Activated CD4-positive, alpha-beta T cell treated with anti-CD3 and anti-CD28 coated beads for 36 hours (primary cell): ENCODE data around the gene ARHGAP15. TPM values are rescaled to one million over a fixed set of nuclear protein-coding genes. Genes with fewer than 3 reads are reported as not detected.

ENCODE experiments used
- ATAC-seq: fragments of 200-7000 bp; cut with Tn5 transposase; one replicate; pipeline ENCODE4 v1.10.0; 2021; ENCODE audit warnings: mild to moderate bottlenecking, moderate library complexity
- CTCF ChIA-PET: fragments of 350-600 bp; sonication (Branson Sonifier 250); formaldehyde crosslinking; loops from one replicate; lab custom pipeline; 2021; ENCODE audit warnings: antibody characterized with exemption; lab: Charles Lee
- POLR2A ChIA-PET: fragments of 350-600 bp; sonication (Branson Sonifier 250); formaldehyde crosslinking; loops from one replicate; lab custom pipeline; 2021; ENCODE audit warnings: antibody characterized with exemption, inconsistent platforms; lab: Charles Lee
- DNase-seq: peaks from one replicate; pipeline ENCODE4 v3.0.0-alpha.2; 2020
- H3K27ac Mint-ChIP-seq: one replicate; pipeline ENCODE4 v1.8.0; 2021; ENCODE audit warnings: mixed read lengths
- H3K27me3 Mint-ChIP-seq: one replicate; pipeline ENCODE4 v1.8.0; 2021; ENCODE audit warnings: mixed read lengths
- H3K36me3 Mint-ChIP-seq: one replicate; pipeline ENCODE4 v1.8.0; 2021; ENCODE audit warnings: low read depth, mixed read lengths
- H3K4me1 Mint-ChIP-seq: one replicate; pipeline ENCODE4 v1.8.0; 2021; ENCODE audit warnings: mixed read lengths
- H3K4me3 Mint-ChIP-seq: one replicate; pipeline ENCODE4 v1.8.0; 2021; ENCODE audit warnings: mild to moderate bottlenecking, moderate library complexity, mixed read lengths
- H3K9me3 Mint-ChIP-seq: one replicate; pipeline ENCODE4 v1.8.0; 2021; ENCODE audit warnings: low read depth, mixed read lengths
- intact Hi-C, 2 experiments: fragments of 100-400 bp; cut with DNase I in 1 of 2; cut with micrococcal nuclease in 1 of 2; formaldehyde crosslinking; loops; one replicate each; pipeline versions ENCODE4 v1.14.2 to v1.15.1; 2022 to 2024; cut with DNase I, micrococcal nuclease
- total RNA-seq, 2 experiments: library from RNA; stranded (reverse); gene quantifications; one replicate each; pipeline ENCODE4 v1.2.3, GENCODE V29; 2021

The ARHGAP15 gene
- total RNA-seq, 2 experiments from 2014 or later, result 62.6 to 64.3 TPM

GRCh38 chr2:143469323-143469722, 340.1 kb downstream of the ARHGAP15 start:
- H3K36me3 Mint-ChIP-seq, result peaks cover 3% of the 10 kb centered on the region
- no peak for DNase-seq
- ChIA-PET POLR2A (no interaction called here), CTCF (no interaction called here)
- ATAC-seq, result no peak
- no peaks in the 10 kb centered on the region for H3K9me3 Mint-ChIP-seq
- no peak overlapping the region for H3K4me3 Mint-ChIP-seq
- intact Hi-C loops, result loop anchor here (2.0 to 10.0 kb wide), 5 partner anchors 19 to 437 kb away; no protein-coding TSS in a partner anchor
- H3K27ac Mint-ChIP-seq, result peak overlapping the region; percentile 19
- peaks cover 39% of the 10 kb centered on the region for H3K4me1 Mint-ChIP-seq
- H3K27me3 Mint-ChIP-seq, result no peaks in the 10 kb centered on the region

DNA sequence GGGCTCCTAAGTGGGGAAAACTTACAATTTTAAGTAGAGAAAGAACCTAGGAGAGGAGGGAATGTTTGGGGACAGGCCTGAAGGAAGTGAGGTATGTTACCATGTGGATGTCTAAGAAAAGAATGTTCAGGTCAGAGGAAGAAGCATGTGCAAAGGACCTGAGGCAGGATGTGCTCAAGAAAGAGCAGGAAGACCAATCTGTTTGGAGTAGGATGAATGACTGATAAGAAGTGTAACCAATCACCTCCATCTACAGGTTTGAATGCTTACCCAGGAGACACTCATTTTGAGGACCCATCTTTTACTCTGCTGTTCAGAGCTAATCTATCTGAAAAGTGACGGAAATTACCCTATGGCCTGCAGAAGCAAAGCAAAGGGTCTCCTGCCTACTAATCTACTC, 342.3 kb downstream of the ARHGAP15 start:
- Mint-ChIP-seq H3K27ac (no peak overlapping the region), H3K4me1 (peaks cover 53% of the 10 kb centered on the region), H3K27me3 (no peaks in the 10 kb centered on the region), H3K4me3 (no peak overlapping the region), H3K9me3 (no peaks in the 10 kb centered on the region), H3K36me3 (peaks cover 1% of the 10 kb centered on the region)
- no peak for DNase-seq
- no peak for ATAC-seq
- intact Hi-C loops, result no loop called here
- CTCF ChIA-PET, result no interaction called here
- POLR2A ChIA-PET, result no interaction called here

DNA sequence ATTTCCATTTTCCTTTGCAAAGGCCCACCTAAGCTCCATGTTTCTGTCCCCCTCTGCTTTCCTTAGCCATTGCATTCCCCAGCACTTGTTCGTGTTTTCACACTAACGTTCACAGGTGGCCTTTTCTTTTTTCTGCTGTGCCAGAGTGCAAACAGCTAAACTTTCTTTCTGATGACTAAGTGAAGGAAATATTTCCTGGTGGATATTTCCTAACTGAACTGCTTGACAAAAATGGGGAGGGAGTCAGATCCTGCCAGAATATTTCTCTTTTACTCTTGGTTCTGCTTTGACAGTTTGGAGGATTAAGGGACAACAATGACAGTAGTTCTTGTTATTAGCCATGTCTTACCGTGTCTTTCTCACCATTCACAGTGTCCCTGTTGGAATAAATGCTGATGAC, 344.0 kb downstream of the ARHGAP15 start:
- CTCF ChIA-PET, result interaction anchor here (1.1 to 1.6 kb wide), 2 partner anchors 14 to 16 kb away, joined by 3 read pairs; no protein-coding TSS in a partner anchor
- Mint-ChIP-seq H3K4me3 (no peak overlapping the region), H3K9me3 (no peaks in the 10 kb centered on the region), H3K36me3 (no peaks in the 10 kb centered on the region), H3K27me3 (no peaks in the 10 kb centered on the region), H3K27ac (no peak overlapping the region), H3K4me1 (peaks cover 57% of the 10 kb centered on the region)
- ATAC-seq, result no peak
- no peak for DNase-seq
- POLR2A ChIA-PET, result no interaction called here
- intact Hi-C loops, result no loop called here

DNA sequence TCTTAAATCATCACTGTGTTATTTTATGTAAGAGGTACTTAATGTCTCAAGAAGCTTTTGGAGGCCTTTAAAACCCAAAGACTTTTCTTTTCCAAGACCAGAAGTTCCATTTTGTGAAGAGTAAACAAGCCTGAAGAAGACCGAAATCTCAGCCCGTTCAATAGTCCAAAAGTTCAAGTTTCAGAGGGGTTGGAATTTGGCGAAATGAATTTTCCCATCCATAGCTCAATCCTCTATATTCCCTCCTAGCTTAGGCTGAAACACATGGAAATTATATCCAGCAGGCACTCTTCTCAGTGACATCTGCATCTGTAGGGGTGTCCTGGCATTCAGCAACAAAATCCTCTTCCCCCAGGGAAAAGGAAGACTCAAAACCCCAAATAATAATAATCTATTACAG, 344.6 kb downstream of the ARHGAP15 start:
- DNase-seq, result no peak
- CTCF ChIA-PET, result interaction anchor here (1.1 kb wide), 1 partner anchor 14 kb away, joined by 3 read pairs; no protein-coding TSS in a partner anchor

GRCh38 chr2:143474586-143474985, 345.4 kb downstream of the ARHGAP15 start:
- Mint-ChIP-seq H3K36me3 (no peaks in the 10 kb centered on the region), H3K27me3 (no peaks in the 10 kb centered on the region), H3K4me3 (no peak overlapping the region), H3K27ac (no peak overlapping the region), H3K4me1 (peaks cover 47% of the 10 kb centered on the region), H3K9me3 (no peaks in the 10 kb centered on the region)
- DNase-seq, result no peak
- no peak for ATAC-seq
- POLR2A ChIA-PET, result no interaction called here
- intact Hi-C loops, result no loop called here
- CTCF ChIA-PET, result interaction anchor here (0.5 to 1.1 kb wide), 3 partner anchors 26 to 441 kb away, joined by 3 read pairs; no protein-coding TSS in a partner anchor

More for the DNA sequence above, 344.6 kb downstream of the ARHGAP15 start:
- intact Hi-C loops, result no loop called here
- H3K27ac Mint-ChIP-seq, result no peak overlapping the region
- peaks cover 52% of the 10 kb centered on the region for H3K4me1 Mint-ChIP-seq
- H3K4me3 Mint-ChIP-seq, result no peak overlapping the region
- H3K27me3 Mint-ChIP-seq, result no peaks in the 10 kb centered on the region
- no peaks in the 10 kb centered on the region for H3K36me3 Mint-ChIP-seq
- H3K9me3 Mint-ChIP-seq, result no peaks in the 10 kb centered on the region
- ATAC-seq, result no peak
- POLR2A ChIA-PET, result no interaction called here

DNA sequence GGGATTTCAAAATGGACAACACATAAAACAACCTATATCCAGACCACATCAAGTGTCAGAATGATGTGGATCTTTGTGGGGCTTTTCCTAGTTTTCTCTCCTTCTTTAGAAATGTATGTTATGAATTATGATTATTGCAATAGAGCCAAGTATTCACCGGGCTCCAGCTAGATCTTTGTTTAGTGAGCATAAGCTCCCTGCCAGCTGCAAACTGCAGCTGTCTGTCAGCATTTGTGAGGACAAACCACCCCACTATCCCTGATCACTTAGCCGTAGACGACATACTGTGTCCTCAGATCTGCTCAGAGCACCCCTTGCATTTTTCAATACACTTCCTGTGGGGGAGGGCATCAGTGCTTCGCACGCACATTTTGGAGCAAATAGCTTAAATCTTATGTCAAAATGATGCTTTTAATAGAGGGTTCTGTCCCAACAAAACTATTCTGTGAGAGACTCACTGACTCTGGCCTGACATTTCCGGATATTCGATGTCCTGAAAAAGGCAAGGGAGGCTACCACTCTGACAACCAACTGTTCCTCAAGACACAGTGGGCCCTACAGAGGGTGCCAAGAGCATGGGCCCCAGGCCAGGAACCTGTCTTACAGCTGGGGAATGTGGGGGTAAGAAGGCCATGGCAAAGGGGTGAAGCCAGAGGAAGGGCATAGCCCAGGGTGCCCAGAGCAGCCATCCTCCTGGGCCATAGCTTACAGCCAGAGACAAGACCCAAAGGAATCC, 346.0 kb downstream of the ARHGAP15 start:
- DNase-seq, result no peak
- no peak for ATAC-seq
- Mint-ChIP-seq H3K4me3 (no peak overlapping the region), H3K4me1 (peaks cover 44% of the 10 kb centered on the region), H3K9me3 (no peaks in the 10 kb centered on the region), H3K27me3 (no peaks in the 10 kb centered on the region), H3K27ac (peak overlapping the region; percentile 31), H3K36me3 (no peaks in the 10 kb centered on the region)
- POLR2A ChIA-PET, result no interaction called here
- intact Hi-C loops, result no loop called here
- CTCF ChIA-PET, result interaction anchor here (0.5 to 1.1 kb wide), 3 partner anchors 25 to 442 kb away, joined by 3 read pairs; no protein-coding TSS in a partner anchor

- H3K9me3 Mint-ChIP-seq, result no peaks in the 10 kb centered on the region
Measured at GRCh38 chr2:143476336-143477087, 347.3 kb downstream of the ARHGAP15 start.

GRCh38 chr2:143477714-143478443, 348.7 kb downstream of the ARHGAP15 start:
- ChIA-PET POLR2A (no interaction called here), CTCF (no interaction called here)
- DNase-seq, result no peak
- peak; percentile 90 for ATAC-seq
- peak overlapping the region; percentile 38 for H3K27ac Mint-ChIP-seq
- H3K4me3 Mint-ChIP-seq, result no peak overlapping the region
- intact Hi-C loops, result no loop called here
- no peaks in the 10 kb centered on the region for H3K9me3 Mint-ChIP-seq
- peaks cover 44% of the 10 kb centered on the region for H3K4me1 Mint-ChIP-seq
- H3K27me3 Mint-ChIP-seq, result no peaks in the 10 kb centered on the region
- H3K36me3 Mint-ChIP-seq, result peaks cover 2% of the 10 kb centered on the region

More at GRCh38 chr2:143476336-143477087, 347.3 kb downstream of the ARHGAP15 start:
- intact Hi-C loops, result no loop called here
- POLR2A ChIA-PET, result no interaction called here
- no peak overlapping the region for H3K4me3 Mint-ChIP-seq
- H3K36me3 Mint-ChIP-seq, result peaks cover 2% of the 10 kb centered on the region
- H3K27ac Mint-ChIP-seq, result no peak overlapping the region
- H3K27me3 Mint-ChIP-seq, result no peaks in the 10 kb centered on the region
- CTCF ChIA-PET, result no interaction called here
- H3K4me1 Mint-ChIP-seq, result peaks cover 49% of the 10 kb centered on the region
- ATAC-seq (no peak), DNase-seq (no peak)

DNA sequence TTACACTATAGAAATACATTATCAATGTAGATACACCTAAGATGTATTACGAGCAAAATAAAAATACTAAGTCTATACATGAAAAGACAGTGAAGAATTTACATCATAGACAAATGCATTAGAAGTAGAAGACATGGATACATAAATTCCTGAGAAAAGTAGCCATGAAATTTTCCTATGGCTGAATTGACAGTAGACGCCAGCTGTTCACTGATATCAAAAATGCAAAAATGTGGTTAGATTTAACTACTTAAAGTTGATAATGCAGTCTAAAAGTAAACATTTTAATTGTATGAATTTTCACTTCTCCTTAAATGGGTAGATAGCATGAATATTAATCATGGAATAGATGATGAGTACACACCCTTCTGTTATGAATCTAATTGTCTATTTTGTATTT, 350.9 kb downstream of the ARHGAP15 start:
- Mint-ChIP-seq H3K27ac (no peak overlapping the region), H3K4me3 (no peak overlapping the region), H3K27me3 (no peaks in the 10 kb centered on the region), H3K36me3 (peaks cover 2% of the 10 kb centered on the region), H3K4me1 (peaks cover 33% of the 10 kb centered on the region), H3K9me3 (no peaks in the 10 kb centered on the region)
- intact Hi-C loops, result no loop called here
- ATAC-seq (no peak), DNase-seq (no peak)
- CTCF ChIA-PET, result interaction anchor here (0.7 to 1.2 kb wide), 2 partner anchors 9 to 446 kb away, joined by 3 read pairs; no protein-coding TSS in a partner anchor
- POLR2A ChIA-PET, result no interaction called here

- Mint-ChIP-seq H3K36me3 (peaks cover 2% of the 10 kb centered on the region), H3K27me3 (no peaks in the 10 kb centered on the region), H3K9me3 (no peaks in the 10 kb centered on the region), H3K4me3 (no peak overlapping the region), H3K27ac (no peak overlapping the region), H3K4me1 (peaks cover 27% of the 10 kb centered on the region)
- ATAC-seq, result no peak
- ChIA-PET CTCF (interaction anchor here (1.2 kb wide), 1 partner anchor 9 kb away, joined by 3 read pairs; no protein-coding TSS in a partner anchor), POLR2A (no interaction called here)
- DNase-seq, result no peak
- intact Hi-C loops, result no loop called here
Measured at GRCh38 chr2:143480601-143481236, 351.5 kb downstream of the ARHGAP15 start.

- intact Hi-C loops, result no loop called here
- no peak overlapping the region for H3K4me3 Mint-ChIP-seq
- DNase-seq (no peak), ATAC-seq (no peak)
- CTCF ChIA-PET, result interaction anchor here (0.8 to 1.2 kb wide), 2 partner anchors 8 to 10 kb away, joined by 3 read pairs; no protein-coding TSS in a partner anchor
- H3K27ac Mint-ChIP-seq, result no peak overlapping the region
- POLR2A ChIA-PET, result no interaction called here
- peaks cover 26% of the 10 kb centered on the region for H3K4me1 Mint-ChIP-seq
- H3K27me3 Mint-ChIP-seq, result no peaks in the 10 kb centered on the region
- no peaks in the 10 kb centered on the region for H3K9me3 Mint-ChIP-seq
- peaks cover 2% of the 10 kb centered on the region for H3K36me3 Mint-ChIP-seq
Measured at GRCh38 chr2:143481237-143481623, 352.0 kb downstream of the ARHGAP15 start.
